HG03103 (cell line): Measurements from ENCODE around the gene SPPL2B.

Experiments
- ATAC-seq: cut with Tn5 transposase; IDR thresholded peaks from one replicate; pipeline ENCODE4 v1.9.1; 2021; ENCODE audit warnings: low read depth; ENCODE audit not compliant: unreplicated experiment

SPPL2B gene

GRCh38 chr19:2300533-2300932, 28.0 kb upstream of the SPPL2B start:
- ATAC-seq: no peak

- ATAC-seq: no peak
Observed at GRCh38 chr19:2302319-2303210, 25.9 kb upstream of the SPPL2B start.

GRCh38 chr19:2303211-2303798, 25.2 kb upstream of the SPPL2B start:
- no peak for ATAC-seq

- no peak for ATAC-seq
Observed at GRCh38 chr19:2305452-2306280, 22.8 kb upstream of the SPPL2B start.

GRCh38 chr19:2306281-2306806, 22.1 kb upstream of the SPPL2B start:
- ATAC-seq: no peak

- ATAC-seq: no peak
Observed at GRCh38 chr19:2306971-2307370, 21.5 kb upstream of the SPPL2B start.

GRCh38 chr19:2307518-2308012, 20.9 kb upstream of the SPPL2B start:
- ATAC-seq: no peak

GRCh38 chr19:2308114-2308556, 20.3 kb upstream of the SPPL2B start, which contains the start of gene LINGO3:
TSS of gene LINGO3 (minus strand) at chr19:2308154. CDS start at chr19:2291776, 16,378 bp downstream.
- no peak for ATAC-seq

- no peak for ATAC-seq
Observed at GRCh38 chr19:2309734-2310362, 18.6 kb upstream of the SPPL2B start.

- no peak for ATAC-seq
Observed at GRCh38 chr19:2311093-2311492, 17.4 kb upstream of the SPPL2B start.

- no peak for ATAC-seq
Observed at GRCh38 chr19:2312820-2313501, 15.5 kb upstream of the SPPL2B start.

GRCh38 chr19:2315121-2315817, 13.2 kb upstream of the SPPL2B start:
- no peak for ATAC-seq

GRCh38 chr19:2315818-2316353, 12.6 kb upstream of the SPPL2B start:
- ATAC-seq: no peak

- ATAC-seq: no peak
Observed at GRCh38 chr19:2317300-2317699, 11.2 kb upstream of the SPPL2B start.

- no peak for ATAC-seq
Observed at GRCh38 chr19:2317756-2318155, 10.7 kb upstream of the SPPL2B start.

GRCh38 chr19:2318923-2319322, 9.6 kb upstream of the SPPL2B start:
- ATAC-seq: no peak

- ATAC-seq: no peak
Observed at GRCh38 chr19:2319551-2319950, 8.9 kb upstream of the SPPL2B start.

GRCh38 chr19:2320049-2320448, 8.4 kb upstream of the SPPL2B start:
- ATAC-seq: no peak

- no peak for ATAC-seq
Observed at GRCh38 chr19:2320939-2321338, 7.5 kb upstream of the SPPL2B start.
